ENCODE measurements around the gene ZFYVE1. TPM values are rescaled to one million over a fixed set of nuclear protein-coding genes. Genes with fewer than 3 reads are reported as not detected.
"Not testable (repeated sequence)": the region's sequence is repeated elsewhere in the genome, so short reads cannot be mapped to it uniquely, and the experiment has no call there.

Gene ZFYVE1
- total RNA-seq, 2 experiments from 2014 or later, result 7.2 to 10.4 TPM

DNA sequence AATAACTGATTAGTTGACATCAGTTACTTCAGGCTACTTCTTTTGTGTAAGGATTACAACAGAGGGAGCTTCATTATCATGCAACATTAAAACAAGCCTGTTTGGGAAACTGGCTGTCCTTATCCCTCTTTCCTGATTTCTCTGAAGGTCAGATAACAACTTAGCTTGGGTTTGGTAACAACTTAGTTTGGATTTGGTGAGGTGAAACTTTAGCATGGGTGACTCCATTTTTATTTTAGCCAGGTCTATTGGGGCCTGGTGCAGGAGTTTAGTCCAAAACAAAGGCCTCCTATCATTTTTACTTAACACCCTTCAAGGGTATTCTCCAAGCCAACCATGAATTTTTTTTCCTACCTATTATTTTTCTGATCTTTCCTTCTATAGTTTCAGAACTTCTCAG, 1.1 kb upstream of the ZFYVE1 start:
- POLR2A ChIA-PET, result interaction anchor here (4.1 kb wide), 1 partner anchor 31 kb away, joined by 29 read pairs; the partner anchor contains the start of gene RBM25
- no peak overlapping the region for H3K27ac Mint-ChIP-seq
- intact Hi-C loops (cut with micrococcal nuclease), result loop anchor here (1.0 kb wide), 1 partner anchor 30 kb away; the partner anchor contains the start of gene RBM25
- ATAC-seq (no peak), DNase-seq (no peak)
- H3K36me3 Mint-ChIP-seq (ENCODE audit: low read depth), result peaks cover 6% of the 10 kb centered on the region
- TF ChIP-seq, protein P1, sequence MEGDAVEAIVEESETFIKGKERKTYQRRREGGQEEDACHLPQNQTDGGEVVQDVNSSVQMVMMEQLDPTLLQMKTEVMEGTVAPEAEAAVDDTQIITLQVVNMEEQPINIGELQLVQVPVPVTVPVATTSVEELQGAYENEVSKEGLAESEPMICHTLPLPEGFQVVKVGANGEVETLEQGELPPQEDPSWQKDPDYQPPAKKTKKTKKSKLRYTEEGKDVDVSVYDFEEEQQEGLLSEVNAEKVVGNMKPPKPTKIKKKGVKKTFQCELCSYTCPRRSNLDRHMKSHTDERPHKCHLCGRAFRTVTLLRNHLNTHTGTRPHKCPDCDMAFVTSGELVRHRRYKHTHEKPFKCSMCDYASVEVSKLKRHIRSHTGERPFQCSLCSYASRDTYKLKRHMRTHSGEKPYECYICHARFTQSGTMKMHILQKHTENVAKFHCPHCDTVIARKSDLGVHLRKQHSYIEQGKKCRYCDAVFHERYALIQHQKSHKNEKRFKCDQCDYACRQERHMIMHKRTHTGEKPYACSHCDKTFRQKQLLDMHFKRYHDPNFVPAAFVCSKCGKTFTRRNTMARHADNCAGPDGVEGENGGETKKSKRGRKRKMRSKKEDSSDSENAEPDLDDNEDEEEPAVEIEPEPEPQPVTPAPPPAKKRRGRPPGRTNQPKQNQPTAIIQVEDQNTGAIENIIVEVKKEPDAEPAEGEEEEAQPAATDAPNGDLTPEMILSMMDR (IDR thresholded peaks at IDR 0.05), result no peak
- peak overlapping the region; percentile 91 for H3K4me3 Mint-ChIP-seq
- CTCF ChIA-PET, result interaction anchor here (1.0 kb wide), 1 partner anchor 9 kb away, joined by 3 read pairs; no protein-coding TSS in a partner anchor
- no peaks in the 10 kb centered on the region for H3K9me3 Mint-ChIP-seq
- H3K27me3 Mint-ChIP-seq, result no peaks in the 10 kb centered on the region
- H3K4me1 Mint-ChIP-seq (ENCODE audit: low read depth), result peaks cover 25% of the 10 kb centered on the region

DNA sequence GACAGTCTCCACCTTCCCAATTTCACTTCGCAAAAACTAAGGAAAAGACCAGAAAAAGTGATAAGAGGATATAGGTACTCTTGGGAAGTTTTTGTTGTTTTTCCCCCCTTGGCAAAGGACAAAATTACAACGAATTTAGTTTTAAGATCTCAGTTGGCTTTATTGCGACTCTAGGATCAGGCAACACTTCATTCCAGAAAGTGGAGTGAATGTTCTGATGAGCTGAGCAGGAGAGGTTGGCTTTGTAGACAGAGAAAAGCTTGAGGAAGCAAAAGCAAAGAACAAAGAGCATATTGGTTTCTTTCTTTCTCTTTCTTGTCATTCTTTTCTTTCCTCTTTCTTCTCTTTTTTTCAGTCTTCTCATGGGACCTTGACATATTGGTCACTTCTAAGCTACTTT, 640 bp upstream of the ZFYVE1 start:
- Mint-ChIP-seq H3K27me3 (no peaks in the 10 kb centered on the region), H3K36me3 (ENCODE audit: low read depth) (peaks cover 8% of the 10 kb centered on the region), H3K27ac (peak overlapping the region; percentile 91), H3K4me3 (peak overlapping the region; percentile 91), H3K9me3 (no peaks in the 10 kb centered on the region), H3K4me1 (ENCODE audit: low read depth) (peaks cover 28% of the 10 kb centered on the region)
- DNase-seq, result no peak
- intact Hi-C loops (cut with micrococcal nuclease), result loop anchor here (1.0 kb wide), 1 partner anchor 31 kb away; the partner anchor contains the start of gene RBM25
- ChIA-PET POLR2A (interaction anchor here (4.1 kb wide), 1 partner anchor 31 kb away, joined by 29 read pairs; the partner anchor contains the start of gene RBM25), CTCF (interaction anchor here (1.0 to 1.3 kb wide), 2 partner anchors 9 to 14 kb away, joined by 3 read pairs; no protein-coding TSS in a partner anchor)
- TF ChIP-seq, protein P1 (IDR thresholded peaks at IDR 0.05), result no peak
- ATAC-seq, result no peak

DNA sequence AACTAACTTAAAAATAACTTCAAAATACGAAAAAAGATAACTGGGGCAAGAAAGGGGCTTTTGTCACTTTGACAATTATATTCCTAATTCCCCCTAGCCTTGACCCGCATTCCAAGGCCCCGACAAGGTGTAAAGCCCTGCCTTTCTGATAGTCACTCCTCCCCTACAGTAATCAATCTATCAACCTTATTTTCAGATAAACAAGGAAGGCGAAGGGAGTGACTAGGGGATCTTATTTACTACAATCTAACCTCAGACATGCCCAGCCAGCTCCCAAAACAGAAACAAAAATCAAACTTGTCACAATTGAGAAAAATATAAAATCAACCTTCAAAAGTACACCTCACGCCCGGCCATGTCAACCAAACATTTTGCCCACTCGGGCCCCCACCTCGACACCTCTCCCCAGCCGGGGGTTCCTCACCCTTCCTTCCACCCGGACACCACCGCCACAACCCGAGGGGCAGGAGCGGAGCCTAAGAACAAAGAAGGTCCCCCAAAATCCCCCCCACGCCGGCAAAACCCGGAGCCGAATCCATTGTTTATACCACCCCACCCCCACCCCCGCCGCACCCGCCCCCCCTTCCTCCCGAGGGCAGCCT, 562 bp downstream of the ZFYVE1 start:
- intact Hi-C loops (cut with micrococcal nuclease), result no loop called here
- DNase-seq, result no peak

DNA sequence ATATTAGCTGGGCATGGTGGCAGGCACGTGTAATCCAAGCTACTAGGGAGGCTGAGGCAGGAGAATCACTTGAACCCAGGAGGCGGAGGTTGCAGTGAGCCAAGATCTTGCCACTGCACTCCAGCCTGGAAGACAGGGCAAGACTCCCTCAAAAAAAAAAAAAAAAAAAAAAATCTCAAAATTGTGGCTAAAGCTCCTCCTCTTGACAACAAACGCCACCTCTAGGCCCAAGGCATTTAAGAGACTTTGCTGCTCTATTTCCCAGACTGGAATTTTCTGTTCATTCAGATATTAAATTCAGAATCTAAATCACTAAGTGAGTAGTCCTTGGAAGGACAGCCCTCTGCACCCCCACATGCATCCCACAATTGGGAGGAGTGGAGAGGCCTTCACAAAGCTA, 1.4 kb downstream of the ZFYVE1 start:
- Mint-ChIP-seq H3K27ac (no peak overlapping the region), H3K4me1 (ENCODE audit: low read depth) (peaks cover 35% of the 10 kb centered on the region), H3K27me3 (no peaks in the 10 kb centered on the region), H3K36me3 (ENCODE audit: low read depth) (peaks cover 16% of the 10 kb centered on the region), H3K9me3 (no peaks in the 10 kb centered on the region), H3K4me3 (peak overlapping the region; percentile 91)
- POLR2A ChIA-PET, result interaction anchor here (0.9 to 4.1 kb wide), 2 partner anchors 33 to 37 kb away, joined by 4 to 29 read pairs; partner anchors contain the start of gene RBM25
- intact Hi-C loops (cut with micrococcal nuclease), result no loop called here
- CTCF ChIA-PET, result interaction anchor here (1.0 to 1.2 kb wide), 2 partner anchors 110 to 129 kb away, joined by 3 read pairs; partner anchors contain the start of gene PSEN1
- ATAC-seq (no peak), DNase-seq (no peak)
- TF ChIP-seq, protein P1 (IDR thresholded peaks at IDR 0.05), result no peak

More for the DNA sequence above, 562 bp downstream of the ZFYVE1 start:
- Mint-ChIP-seq H3K36me3 (ENCODE audit: low read depth) (peaks cover 15% of the 10 kb centered on the region), H3K9me3 (no peaks in the 10 kb centered on the region), H3K4me1 (ENCODE audit: low read depth) (peaks cover 35% of the 10 kb centered on the region), H3K4me3 (peak overlapping the region; percentile 91), H3K27me3 (no peaks in the 10 kb centered on the region), H3K27ac (peak overlapping the region; percentile 39)
- TF ChIP-seq, protein P1 (IDR thresholded peaks at IDR 0.05), result no peak
- POLR2A ChIA-PET, result interaction anchor here (0.6 to 4.1 kb wide), 4 partner anchors 30 to 36 kb away, joined by 3 to 29 read pairs (median 4); partner anchors contain the start of gene RBM25
- CTCF ChIA-PET, result interaction anchor here (1.0 to 1.3 kb wide), 3 partner anchors 13 to 128 kb away, joined by 3 read pairs; partner anchors contain the start of gene PSEN1
- ATAC-seq, result no peak

DNA sequence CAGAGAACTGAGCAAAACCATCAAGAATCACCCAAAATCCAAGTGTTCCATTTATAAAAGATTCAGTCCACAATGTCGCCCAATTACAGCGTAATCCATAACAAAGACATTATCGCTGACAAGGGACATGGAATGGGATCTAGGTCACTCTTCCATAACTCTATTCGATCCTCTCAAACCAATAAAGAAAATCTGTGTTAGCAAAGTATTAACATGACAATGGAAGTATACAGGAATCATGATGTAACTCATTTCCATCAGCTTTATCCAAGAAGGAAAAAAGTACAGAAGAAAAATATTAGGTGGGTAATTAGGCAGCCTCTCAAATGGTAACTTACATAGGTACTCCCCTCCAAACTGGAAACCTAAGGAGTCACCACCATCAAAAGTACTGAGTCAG, 4.9 kb downstream of the ZFYVE1 start:
- no peaks in the 10 kb centered on the region for H3K27me3 Mint-ChIP-seq
- no peak for ATAC-seq
- H3K4me3 Mint-ChIP-seq, result no peak overlapping the region
- no peaks in the 10 kb centered on the region for H3K9me3 Mint-ChIP-seq
- POLR2A ChIA-PET, result interaction anchor here (1.2 kb wide), 1 partner anchor 36 kb away, joined by 4 read pairs; the partner anchor contains the start of gene RBM25
- TF ChIP-seq, protein P1 (IDR thresholded peaks at IDR 0.05), result no peak
- H3K27ac Mint-ChIP-seq, result no peak overlapping the region
- intact Hi-C loops (cut with micrococcal nuclease), result no loop called here
- no peak for DNase-seq
- peaks cover 23% of the 10 kb centered on the region for H3K36me3 Mint-ChIP-seq (ENCODE audit: low read depth)
- CTCF ChIA-PET, result interaction anchor here (1.6 kb wide), 1 partner anchor 26 kb away, joined by 3 read pairs; no protein-coding TSS in a partner anchor
- H3K4me1 Mint-ChIP-seq (ENCODE audit: low read depth), result peaks cover 34% of the 10 kb centered on the region

DNA sequence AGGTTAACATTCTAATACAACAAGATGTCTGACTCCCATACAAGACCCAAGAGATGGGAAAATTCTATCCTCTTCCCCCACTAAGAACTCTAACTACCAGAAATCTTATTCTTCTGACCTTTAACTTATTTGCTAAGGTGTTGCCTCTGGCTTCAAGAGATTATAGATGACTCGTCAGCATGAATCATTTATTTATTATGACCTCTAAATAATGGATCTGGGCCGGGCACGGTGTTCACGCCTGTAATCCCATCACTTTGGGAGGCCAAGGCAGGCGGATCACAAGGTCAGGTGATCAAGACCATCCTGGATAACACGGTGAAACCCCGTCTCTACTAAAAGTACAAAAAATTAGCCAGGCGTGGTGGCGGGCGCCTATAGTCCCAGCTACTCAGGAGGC, 10.9 kb downstream of the ZFYVE1 start:
- DNase-seq; POLR2A ChIA-PET; ATAC-seq; CTCF ChIA-PET; H3K4me3 Mint-ChIP-seq; H3K27ac Mint-ChIP-seq; H3K9me3 Mint-ChIP-seq; intact Hi-C loops (cut with micrococcal nuclease); H3K27me3 Mint-ChIP-seq: not testable (repeated sequence)
- Mint-ChIP-seq H3K36me3 (ENCODE audit: low read depth) (peaks cover 26% of the 10 kb centered on the region), H3K4me1 (ENCODE audit: low read depth) (peaks cover 40% of the 10 kb centered on the region)

DNA sequence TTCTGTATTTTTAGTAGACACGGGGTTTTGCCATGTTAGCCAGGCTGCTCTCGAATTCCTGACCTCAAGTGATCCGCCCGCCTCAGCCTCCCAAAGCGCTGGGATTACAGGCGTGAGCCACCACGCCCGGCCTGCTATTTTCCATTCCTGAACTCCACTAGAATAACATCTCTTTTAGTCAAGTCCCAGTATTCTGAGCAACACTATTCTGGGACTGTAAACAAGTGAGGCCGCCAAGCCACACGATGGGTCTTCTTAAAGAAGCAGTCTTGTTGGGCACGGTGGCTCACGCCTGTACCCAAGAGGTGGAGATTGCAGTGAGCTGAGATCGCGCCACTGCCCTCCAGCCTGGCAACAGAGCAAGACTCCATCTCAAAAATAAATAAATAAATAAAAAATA, 11.4 kb downstream of the ZFYVE1 start:
- Mint-ChIP-seq H3K27ac (peak overlapping the region; percentile 15), H3K4me1 (ENCODE audit: low read depth) (peaks cover 40% of the 10 kb centered on the region), H3K36me3 (ENCODE audit: low read depth) (peaks cover 26% of the 10 kb centered on the region)
- ATAC-seq; H3K9me3 Mint-ChIP-seq; POLR2A ChIA-PET; H3K27me3 Mint-ChIP-seq; H3K4me3 Mint-ChIP-seq; DNase-seq; intact Hi-C loops (cut with micrococcal nuclease): not testable (repeated sequence)
- CTCF ChIA-PET, result interaction anchor here (1.0 kb wide), 1 partner anchor 8 kb away, joined by 3 read pairs; no protein-coding TSS in a partner anchor
